Lower lobe of right lung (tissue), 2 donors: ENCODE measurements around the gene ZNF568. TPM values are rescaled to one million over a fixed set of nuclear protein-coding genes. Genes with fewer than 3 reads are reported as not detected.

Experiments used
- ATAC-seq, 2 donors: fragments of 200-7000 bp; cut with Tn5 transposase; one replicate each; pipeline ENCODE4 v1.9.1; 2020 to 2022; ENCODE audit warnings: mild to moderate bottlenecking in 2 of 2, moderate library complexity in 2 of 2
- DNase-seq: peaks from one replicate; pipeline ENCODE4 v3.0.0-alpha.2; 2020
- H3K27ac ChIP-seq: fragments of 200-600 bp; one replicate; pipeline ENCODE4 v1.8.0; 2022
- H3K27me3 ChIP-seq: fragments of 200-600 bp; one replicate; pipeline ENCODE4 v1.8.0; 2022; ENCODE audit warnings: low read depth
- H3K36me3 ChIP-seq: fragments of 200-600 bp; one replicate; pipeline ENCODE4 v1.8.0; 2022; ENCODE audit warnings: mild to moderate bottlenecking
- H3K4me1 ChIP-seq: fragments of 200-600 bp; one replicate; pipeline ENCODE4 v1.8.0; 2022
- H3K4me3 ChIP-seq: fragments of 200-600 bp; one replicate; pipeline ENCODE4 v1.8.0; 2022; ENCODE audit warnings: mild to moderate bottlenecking
- H3K9me3 ChIP-seq: fragments of 200-600 bp; one replicate; pipeline ENCODE4 v1.8.0; 2022
- intact Hi-C: fragments of 100-400 bp; cut with DNase I; formaldehyde crosslinking; loops from one replicate; pipeline ENCODE4 v1.11.0; 2022
- total RNA-seq: library from RNA; stranded (reverse); fragmentation: NEBNext Ultra II Directional; extraction: Animal tissue kit (Norgen Biotek cat#: 25700); gene quantifications from one replicate; pipeline ENCODE4 v1.2.1, GENCODE V29; 2021
- TF ChIP-seq, protein P1 (sequence below): fragments of 200-600 bp; IDR thresholded peaks from one replicate; pipeline ENCODE4 v1.8.0; 2022; ENCODE audit warnings: antibody characterized with exemption, mild to moderate bottlenecking
- donor health status: DM: no; HTN: yes; CAD: no; lungs with severe emphysema.

The ZNF568 gene
- total RNA-seq, 1 donor from 2014 or later, result 10.9 TPM

DNA sequence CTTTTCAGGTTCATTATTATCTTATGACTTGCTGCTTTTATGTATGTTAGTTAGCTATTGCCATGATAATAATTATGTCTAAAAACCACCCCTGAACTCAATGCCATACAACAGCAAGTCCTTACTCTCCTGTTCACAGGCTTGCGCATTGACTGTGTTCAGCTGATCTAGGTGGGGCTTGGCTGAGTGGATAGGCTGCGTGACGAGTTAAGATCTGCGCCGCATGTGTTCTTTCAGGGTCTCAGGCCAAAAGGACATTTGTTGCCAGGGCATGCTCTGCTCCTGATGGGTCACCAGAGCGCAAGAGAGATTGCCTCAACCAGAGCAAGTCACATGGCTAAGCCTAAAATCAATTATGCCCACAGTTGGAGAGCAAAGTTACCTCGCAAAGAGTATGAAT, 859 bp downstream of the ZNF568 start:
- TF ChIP-seq, protein P1, sequence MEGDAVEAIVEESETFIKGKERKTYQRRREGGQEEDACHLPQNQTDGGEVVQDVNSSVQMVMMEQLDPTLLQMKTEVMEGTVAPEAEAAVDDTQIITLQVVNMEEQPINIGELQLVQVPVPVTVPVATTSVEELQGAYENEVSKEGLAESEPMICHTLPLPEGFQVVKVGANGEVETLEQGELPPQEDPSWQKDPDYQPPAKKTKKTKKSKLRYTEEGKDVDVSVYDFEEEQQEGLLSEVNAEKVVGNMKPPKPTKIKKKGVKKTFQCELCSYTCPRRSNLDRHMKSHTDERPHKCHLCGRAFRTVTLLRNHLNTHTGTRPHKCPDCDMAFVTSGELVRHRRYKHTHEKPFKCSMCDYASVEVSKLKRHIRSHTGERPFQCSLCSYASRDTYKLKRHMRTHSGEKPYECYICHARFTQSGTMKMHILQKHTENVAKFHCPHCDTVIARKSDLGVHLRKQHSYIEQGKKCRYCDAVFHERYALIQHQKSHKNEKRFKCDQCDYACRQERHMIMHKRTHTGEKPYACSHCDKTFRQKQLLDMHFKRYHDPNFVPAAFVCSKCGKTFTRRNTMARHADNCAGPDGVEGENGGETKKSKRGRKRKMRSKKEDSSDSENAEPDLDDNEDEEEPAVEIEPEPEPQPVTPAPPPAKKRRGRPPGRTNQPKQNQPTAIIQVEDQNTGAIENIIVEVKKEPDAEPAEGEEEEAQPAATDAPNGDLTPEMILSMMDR, result no peak
- Histone ChIP-seq H3K4me3 (peak overlapping the region; percentile 81), H3K27ac (peak overlapping the region; percentile 90), H3K9me3 (peaks cover 13% of the 10 kb centered on the region), H3K36me3 (peaks cover 15% of the 10 kb centered on the region), H3K4me1 (peaks cover 18% of the 10 kb centered on the region), H3K27me3 (no peaks in the 10 kb centered on the region)
- DNase-seq (no peak), ATAC-seq (no peak)
- intact Hi-C loops, result no loop called here

DNA sequence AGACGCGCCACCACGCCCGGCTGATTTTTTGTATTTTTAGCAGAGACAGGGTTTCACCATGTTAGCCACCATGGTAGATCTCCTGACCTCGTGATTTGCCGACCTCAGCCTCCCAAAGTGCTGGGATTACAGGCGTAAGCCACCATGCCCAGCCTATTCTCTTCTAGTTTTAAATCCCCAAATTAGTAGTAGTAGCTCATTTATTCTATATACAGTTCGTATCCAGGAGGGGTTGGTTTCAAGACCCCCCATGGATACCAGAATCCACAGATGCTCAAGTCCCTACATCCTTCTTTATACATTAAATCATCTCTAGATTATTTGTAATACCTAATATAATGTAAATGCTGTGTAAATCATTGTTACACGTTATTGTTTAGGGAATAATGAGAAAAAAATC, 2.0 kb downstream of the ZNF568 start:
- peaks cover 20% of the 10 kb centered on the region for H3K36me3 ChIP-seq
- intact Hi-C loops, result no loop called here
- no peak for ATAC-seq
- H3K4me1 ChIP-seq, result peaks cover 18% of the 10 kb centered on the region
- no peak overlapping the region for H3K27ac ChIP-seq
- DNase-seq, result no peak
- no peaks in the 10 kb centered on the region for H3K27me3 ChIP-seq
- no peak overlapping the region for H3K4me3 ChIP-seq
- TF ChIP-seq, protein P1, result no peak
- peaks cover 18% of the 10 kb centered on the region for H3K9me3 ChIP-seq

DNA sequence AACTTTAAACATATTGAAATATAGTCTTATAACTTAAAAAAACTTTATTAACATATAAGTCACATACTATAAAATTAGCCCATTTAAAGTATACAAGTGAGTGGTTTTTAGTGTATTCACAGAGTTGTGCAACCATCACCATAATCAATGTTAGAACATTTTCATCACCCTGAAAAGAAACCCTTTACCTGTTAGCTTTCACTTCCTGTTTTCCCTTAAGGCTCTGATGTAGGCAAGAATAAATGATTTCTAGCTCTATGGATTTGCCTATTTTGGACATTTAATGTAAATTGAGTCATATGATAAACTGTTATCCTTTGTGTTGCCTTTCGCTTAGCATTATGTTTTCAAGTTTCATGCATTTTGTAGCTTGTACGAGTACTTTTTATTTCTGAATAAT, 15.6 kb downstream of the ZNF568 start:
- no peak for ATAC-seq
- H3K27ac ChIP-seq, result no peak overlapping the region
- H3K27me3 ChIP-seq, result no peaks in the 10 kb centered on the region
- no peak for DNase-seq
- H3K4me1 ChIP-seq, result no peaks in the 10 kb centered on the region
- H3K4me3 ChIP-seq, result no peak overlapping the region
- TF ChIP-seq, protein P1, result no peak
- peaks cover 2% of the 10 kb centered on the region for H3K36me3 ChIP-seq
- intact Hi-C loops, result no loop called here
- H3K9me3 ChIP-seq, result peaks cover 79% of the 10 kb centered on the region

DNA sequence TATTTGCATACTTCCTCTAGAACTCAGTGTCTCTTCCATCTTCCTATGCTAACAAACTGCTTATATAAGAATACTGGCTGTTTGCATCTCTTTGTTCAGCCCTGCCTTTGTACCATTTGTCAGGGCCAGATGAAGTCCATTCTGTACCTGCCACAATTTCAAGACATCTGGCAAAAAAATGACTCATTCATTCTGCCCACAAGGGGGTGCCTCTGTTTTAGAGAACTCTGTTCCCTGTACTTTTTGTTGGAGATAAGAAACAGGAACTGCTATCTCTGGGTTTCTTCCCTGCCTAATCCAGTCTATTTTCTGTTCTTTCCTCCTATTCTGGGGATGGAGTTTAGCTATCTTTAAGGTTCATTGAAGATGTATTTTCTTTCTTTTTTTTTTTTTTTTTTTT, 23.0 kb downstream of the ZNF568 start:
- Histone ChIP-seq H3K27me3 (no peaks in the 10 kb centered on the region), H3K36me3 (peaks cover 42% of the 10 kb centered on the region), H3K27ac (no peak overlapping the region), H3K4me1 (no peaks in the 10 kb centered on the region), H3K9me3 (peaks cover 48% of the 10 kb centered on the region), H3K4me3 (no peak overlapping the region)
- TF ChIP-seq, protein P1, result no peak
- intact Hi-C loops, result no loop called here
- no peak for DNase-seq
- no peak for ATAC-seq

DNA sequence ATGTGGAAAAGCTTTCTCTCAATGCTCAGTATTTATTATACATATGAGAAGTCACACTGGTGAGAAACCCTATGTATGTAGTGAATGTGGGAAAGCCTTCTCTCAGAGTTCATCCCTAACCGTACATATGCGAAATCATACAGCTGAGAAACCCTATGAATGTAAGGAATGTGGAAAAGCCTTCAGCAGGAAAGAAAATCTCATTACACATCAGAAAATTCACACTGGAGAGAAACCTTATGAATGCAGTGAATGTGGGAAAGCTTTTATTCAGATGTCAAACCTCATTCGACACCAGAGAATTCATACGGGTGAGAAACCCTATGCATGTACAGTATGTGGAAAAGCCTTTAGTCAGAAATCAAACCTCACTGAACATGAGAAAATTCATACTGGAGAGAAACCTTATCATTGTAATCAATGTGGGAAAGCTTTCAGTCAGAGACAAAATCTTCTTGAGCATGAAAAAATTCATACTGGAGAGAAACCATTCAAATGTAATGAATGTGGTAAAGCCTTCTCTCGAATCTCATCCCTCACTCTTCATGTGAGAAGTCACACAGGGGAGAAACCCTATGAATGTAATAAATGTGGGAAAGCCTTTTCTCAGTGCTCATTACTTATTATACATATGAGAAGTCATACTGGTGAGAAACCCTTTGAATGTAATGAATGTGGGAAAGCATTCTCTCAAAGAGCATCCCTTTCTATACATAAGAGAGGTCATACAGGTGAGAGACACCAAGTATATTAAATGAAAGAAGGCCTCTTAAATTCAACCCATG, 34.4 kb downstream of the ZNF568 start:
- Histone ChIP-seq H3K27ac (no peak overlapping the region), H3K27me3 (no peaks in the 10 kb centered on the region), H3K4me1 (no peaks in the 10 kb centered on the region), H3K4me3 (no peak overlapping the region), H3K9me3 (peaks cover 98% of the 10 kb centered on the region), H3K36me3 (peaks cover 40% of the 10 kb centered on the region)
- TF ChIP-seq, protein P1, result no peak
- ATAC-seq (no peak), DNase-seq (no peak)
- intact Hi-C loops, result no loop called here
